ENCODE results near the gene TEDDM1. TPM values are rescaled to one million over a fixed set of nuclear protein-coding genes. Genes with fewer than 3 reads are reported as not detected.

TEDDM1 gene
- total RNA-seq, 1 donor from 2014 or later = not detected

- Mint-ChIP-seq H3K27ac (ENCODE audit: unreplicated experiment) (no peak overlapping the region), H3K4me1 (ENCODE audit: low read depth, unreplicated experiment) (peaks cover 15% of the 10 kb centered on the region), H3K36me3 (ENCODE audit: unreplicated experiment) (no peaks in the 10 kb centered on the region), H3K27me3 (ENCODE audit: unreplicated experiment) (peaks cover 10% of the 10 kb centered on the region), H3K9me3 (ENCODE audit: unreplicated experiment) (peaks cover 11% of the 10 kb centered on the region), H3K4me3 (ENCODE audit: unreplicated experiment) (no peak overlapping the region)
- TF ChIP-seq, protein P1, sequence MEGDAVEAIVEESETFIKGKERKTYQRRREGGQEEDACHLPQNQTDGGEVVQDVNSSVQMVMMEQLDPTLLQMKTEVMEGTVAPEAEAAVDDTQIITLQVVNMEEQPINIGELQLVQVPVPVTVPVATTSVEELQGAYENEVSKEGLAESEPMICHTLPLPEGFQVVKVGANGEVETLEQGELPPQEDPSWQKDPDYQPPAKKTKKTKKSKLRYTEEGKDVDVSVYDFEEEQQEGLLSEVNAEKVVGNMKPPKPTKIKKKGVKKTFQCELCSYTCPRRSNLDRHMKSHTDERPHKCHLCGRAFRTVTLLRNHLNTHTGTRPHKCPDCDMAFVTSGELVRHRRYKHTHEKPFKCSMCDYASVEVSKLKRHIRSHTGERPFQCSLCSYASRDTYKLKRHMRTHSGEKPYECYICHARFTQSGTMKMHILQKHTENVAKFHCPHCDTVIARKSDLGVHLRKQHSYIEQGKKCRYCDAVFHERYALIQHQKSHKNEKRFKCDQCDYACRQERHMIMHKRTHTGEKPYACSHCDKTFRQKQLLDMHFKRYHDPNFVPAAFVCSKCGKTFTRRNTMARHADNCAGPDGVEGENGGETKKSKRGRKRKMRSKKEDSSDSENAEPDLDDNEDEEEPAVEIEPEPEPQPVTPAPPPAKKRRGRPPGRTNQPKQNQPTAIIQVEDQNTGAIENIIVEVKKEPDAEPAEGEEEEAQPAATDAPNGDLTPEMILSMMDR (IDR thresholded peaks at IDR 0.05; ENCODE audit: partially characterized antibody, unreplicated experiment) = no peak
- no peak for DNase-seq
These were observed 13.5 kb downstream of the TEDDM1 start for GRCh38 chr1:182386980-182387379.

- no peak for DNase-seq
- H3K27ac Mint-ChIP-seq (ENCODE audit: unreplicated experiment) = no peak overlapping the region
- H3K4me1 Mint-ChIP-seq (ENCODE audit: low read depth, unreplicated experiment) = peaks cover 15% of the 10 kb centered on the region
- no peaks in the 10 kb centered on the region for H3K36me3 Mint-ChIP-seq (ENCODE audit: unreplicated experiment)
- H3K9me3 Mint-ChIP-seq (ENCODE audit: unreplicated experiment) = peaks cover 11% of the 10 kb centered on the region
- TF ChIP-seq, protein P1 (IDR thresholded peaks at IDR 0.05; ENCODE audit: partially characterized antibody, unreplicated experiment) = no peak
- no peak overlapping the region for H3K4me3 Mint-ChIP-seq (ENCODE audit: unreplicated experiment)
- H3K27me3 Mint-ChIP-seq (ENCODE audit: unreplicated experiment) = peaks cover 10% of the 10 kb centered on the region
These were observed 14.3 kb downstream of the TEDDM1 start for GRCh38 chr1:182385885-182386853.

- TF ChIP-seq, protein P1 (IDR thresholded peaks at IDR 0.05; ENCODE audit: partially characterized antibody, unreplicated experiment) = no peak
- Mint-ChIP-seq H3K4me1 (ENCODE audit: low read depth, unreplicated experiment) (peaks cover 15% of the 10 kb centered on the region), H3K9me3 (ENCODE audit: unreplicated experiment) (no peaks in the 10 kb centered on the region), H3K27me3 (ENCODE audit: unreplicated experiment) (peaks cover under 1% of the 10 kb centered on the region), H3K4me3 (ENCODE audit: unreplicated experiment) (no peak overlapping the region), H3K27ac (ENCODE audit: unreplicated experiment) (no peak overlapping the region), H3K36me3 (ENCODE audit: unreplicated experiment) (no peaks in the 10 kb centered on the region)
- DNase-seq = no peak
These were observed 16.0 kb downstream of the TEDDM1 start for GRCh38 chr1:182384387-182384960.

DNA sequence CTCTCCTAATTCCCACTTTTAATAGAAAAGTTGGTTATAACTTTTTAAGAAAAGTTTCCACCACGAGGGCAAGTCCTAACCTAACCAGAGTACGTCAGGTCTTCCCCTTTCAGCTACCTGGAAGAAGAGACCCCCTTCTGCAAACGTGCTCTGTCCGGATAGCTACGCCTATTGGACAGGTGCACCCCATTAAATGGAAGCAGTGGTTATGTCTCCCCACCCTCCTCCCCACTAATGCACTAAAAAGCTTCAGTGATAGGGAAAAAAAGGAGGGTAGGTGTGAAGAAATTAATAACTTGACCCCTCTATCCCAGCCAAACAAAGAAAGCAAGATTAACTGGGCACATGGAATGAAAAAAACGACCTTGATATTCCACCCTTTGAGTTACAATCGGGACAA lies 16.5 kb downstream of the TEDDM1 start:
- no peak for DNase-seq
- Mint-ChIP-seq H3K4me3 (ENCODE audit: unreplicated experiment) (no peak overlapping the region), H3K36me3 (ENCODE audit: unreplicated experiment) (no peaks in the 10 kb centered on the region), H3K9me3 (ENCODE audit: unreplicated experiment) (no peaks in the 10 kb centered on the region), H3K4me1 (ENCODE audit: low read depth, unreplicated experiment) (peaks cover 15% of the 10 kb centered on the region), H3K27me3 (ENCODE audit: unreplicated experiment) (no peaks in the 10 kb centered on the region), H3K27ac (ENCODE audit: unreplicated experiment) (no peak overlapping the region)
- TF ChIP-seq, protein P1 (IDR thresholded peaks at IDR 0.05; ENCODE audit: partially characterized antibody, unreplicated experiment) = no peak
